ENCODE measurements around the gene FKTN. TPM values are rescaled to one million over a fixed set of nuclear protein-coding genes. Genes with fewer than 3 reads are reported as not detected.

The FKTN gene
- total RNA-seq, 1 experiment from 2014 or later: 17.3 TPM

DNA sequence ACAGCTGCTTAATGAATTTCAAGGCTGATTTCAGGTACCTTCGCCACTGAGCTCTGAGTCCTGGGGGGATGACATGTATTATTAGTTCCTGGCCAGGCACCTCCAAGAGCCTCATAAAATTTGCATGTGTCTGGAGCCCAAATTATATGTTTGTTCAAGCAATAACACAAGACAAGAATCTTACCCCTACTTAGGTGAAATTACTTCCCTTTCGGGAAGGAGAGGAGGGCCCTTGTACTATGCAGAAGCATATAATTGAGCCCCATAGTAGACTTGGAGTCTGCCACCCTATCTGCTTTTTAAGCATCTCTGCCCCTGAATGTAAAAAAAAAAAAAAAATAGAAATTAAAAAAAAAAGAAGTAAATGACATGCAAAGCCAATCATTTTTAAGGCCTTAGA, 123.4 kb downstream of the FKTN start (continued):
- no peak for TF ChIP-seq CTCF (IDR thresholded peaks at IDR 0.05 in 2 of 3, conservative IDR thresholded peaks at IDR 0.05 in 1 of 3; ENCODE audit: borderline replicate concordance in 1 of 3, insufficient read depth in 1 of 3, low read depth in 2 of 3, low read length in 2 of 3)
- TF ChIP-seq MAX (IDR thresholded peaks at IDR 0.05): no peak

DNA sequence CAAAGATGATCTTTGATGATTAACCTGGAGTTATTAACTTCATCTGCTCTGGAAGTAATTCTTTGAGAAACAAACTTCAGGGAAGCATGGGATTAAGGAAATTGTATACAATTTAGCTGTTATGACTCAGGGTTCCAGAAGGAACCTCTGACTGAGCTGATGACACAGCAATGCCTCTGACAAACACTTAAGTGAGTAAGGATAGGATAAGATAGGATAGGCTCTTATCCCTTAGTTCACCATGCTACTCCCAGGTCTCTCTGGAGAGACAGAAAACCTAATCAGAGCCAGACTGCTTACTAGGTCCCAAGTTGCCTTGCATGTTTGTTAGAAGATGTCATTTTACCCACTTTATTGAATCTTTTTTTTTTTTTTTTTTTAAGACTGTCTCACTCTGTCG, 123.8 kb downstream of the FKTN start:
- H3K4me2 ChIP-seq (ENCODE audit: low read length): no peak overlapping the region
- H3K9me2 ChIP-seq (ENCODE audit: insufficient read depth): no peaks in the 10 kb centered on the region; the same call in 1 of the 2 replicates
- ChIA-PET RAD21 (ENCODE audit: low non-redundant PET in 1 of 2, low total read pairs in 2 of 2, uncharacterized antibody in 2 of 2, unreplicated experiment in 2 of 2) (no interaction called here), POLR2A (no interaction called here), CTCF (no interaction called here)
- BruUV-seq (replicated peaks): no TSS peak
- H3K27ac ChIP-seq (ENCODE audit: low read depth, low read length): no peak overlapping the region
- H3K27me3 ChIP-seq (ENCODE audit: insufficient read depth, low read length): no peaks in the 10 kb centered on the region
- H3K36me3 ChIP-seq (ENCODE audit: control insufficient read depth in 1 of 2, insufficient read depth in 2 of 2, low read length in 2 of 2): no peaks in the 10 kb centered on the region
- ATAC-seq (no peak), DNase-seq (ENCODE audit: low read depth, low spot score) (no peak)
- no peaks in the 10 kb centered on the region for H3K79me2 ChIP-seq (ENCODE audit: insufficient read depth, low read length)
- no peaks in the 10 kb centered on the region for H3K9me3 ChIP-seq (ENCODE audit: control insufficient read depth in 1 of 2, insufficient read depth in 1 of 2, low read depth in 1 of 2, low read length in 2 of 2)
- intact Hi-C loops (cut with micrococcal nuclease): no loop called here
- H3K4me3 ChIP-seq (replicated peaks in 1 of 2; ENCODE audit: low read depth in 1 of 2, low read length in 2 of 2): no peak overlapping the region
- 0 out of 4 replicates have a peak, but pooled peaks cover 0 to 3% of the 10 kb centered on the region in 2 experiments for H3K4me1 ChIP-seq (ENCODE audit: control insufficient read depth in 1 of 2, insufficient read depth in 2 of 2, low read length in 2 of 2)
- H3K9ac ChIP-seq (ENCODE audit: low read length): no peak overlapping the region
- no peaks in the 10 kb centered on the region for H4K20me1 ChIP-seq (ENCODE audit: insufficient read depth)
- TF ChIP-seq EGR1 (IDR thresholded peaks at IDR 0.05; ENCODE audit: low read depth) (no peak), MAX (IDR thresholded peaks at IDR 0.05) (no peak), ELF1 (IDR thresholded peaks at IDR 0.05; ENCODE audit: borderline replicate concordance, low read depth) (no peak), ZFX (IDR thresholded peaks at IDR 0.05) (no peak)
- no peak overlapping the region for H2AFZ ChIP-seq (ENCODE audit: low read depth, low read length, poor library complexity, severe bottlenecking)
